IPS-11a (cell line): ENCODE data around the gene PTP4A1.
A peak's percentile ranks its signal among the peaks of the same experiment; 100 is the strongest.
"Not testable (repeated sequence)": the region's sequence is repeated elsewhere in the genome, so short reads cannot be mapped to it uniquely, and the experiment has no call there.

Experiments
- H3K4me3 ChIP-seq: one replicate; pipeline ENCODE4 v1.5.1; 2013; ENCODE audit warnings: low read depth, low read length, control low read depth

Gene PTP4A1

DNA sequence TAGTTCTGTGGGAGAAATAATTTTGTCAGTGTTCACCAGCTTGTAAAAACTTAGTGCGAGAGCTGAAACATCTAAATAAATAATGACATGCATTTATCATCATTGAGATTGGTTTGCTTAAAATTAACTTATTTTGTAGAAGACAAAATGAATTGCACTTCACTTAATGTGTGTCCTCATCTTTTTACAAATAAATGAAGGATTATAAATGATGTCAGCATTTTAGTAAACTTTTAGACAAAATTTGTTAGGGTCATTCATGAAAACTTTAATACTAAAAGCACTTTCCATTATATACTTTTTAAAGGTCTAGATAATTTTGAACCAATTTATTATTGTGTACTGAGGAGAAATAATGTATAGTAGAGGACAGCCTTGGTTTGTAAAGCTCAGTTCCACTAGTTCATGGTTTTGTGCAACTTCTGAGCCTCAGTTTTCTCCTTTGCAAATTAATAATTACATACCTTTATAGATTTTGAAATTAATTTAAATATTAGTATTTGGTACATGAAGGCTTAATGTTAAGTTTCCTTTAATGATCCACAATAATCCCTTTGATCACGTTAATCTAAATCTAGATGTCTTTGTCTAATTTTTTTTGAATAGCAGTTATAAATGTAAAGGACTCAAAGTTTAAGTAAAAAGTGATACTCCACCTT lies 9.2 kb downstream of the PTP4A1 start:
- no peak overlapping the region for H3K4me3 ChIP-seq

DNA sequence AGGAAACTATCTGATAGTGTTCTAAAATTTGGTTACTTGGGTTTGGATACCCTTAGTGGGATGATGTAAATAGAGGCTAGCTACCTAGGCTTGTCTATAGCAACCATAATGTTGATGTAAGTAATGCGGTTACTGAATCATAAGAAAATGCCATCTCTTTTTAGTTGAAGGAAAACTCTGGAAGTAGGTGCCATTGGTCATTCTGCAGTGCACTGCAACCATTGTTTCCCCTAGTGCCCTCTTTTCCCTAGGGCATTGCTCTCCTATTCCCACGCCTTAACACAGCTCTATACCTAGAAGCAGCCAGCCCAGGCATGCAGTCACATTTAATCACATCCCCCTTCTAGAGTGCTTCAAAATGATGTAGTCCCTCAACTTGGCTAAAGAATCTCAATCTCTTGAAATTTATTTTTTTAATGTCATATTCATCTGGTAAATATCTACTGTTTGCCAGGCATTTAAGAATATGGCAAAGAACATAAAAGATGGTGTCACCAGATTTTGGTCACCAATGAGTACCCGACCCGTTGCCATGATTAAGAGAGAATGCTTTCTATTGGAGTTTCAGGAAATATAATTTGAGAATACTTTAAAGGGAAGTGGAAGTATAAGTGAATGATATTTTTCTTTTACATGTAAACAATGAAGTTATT lies 10.4 kb downstream of the PTP4A1 start:
- no peak overlapping the region for H3K4me3 ChIP-seq

DNA sequence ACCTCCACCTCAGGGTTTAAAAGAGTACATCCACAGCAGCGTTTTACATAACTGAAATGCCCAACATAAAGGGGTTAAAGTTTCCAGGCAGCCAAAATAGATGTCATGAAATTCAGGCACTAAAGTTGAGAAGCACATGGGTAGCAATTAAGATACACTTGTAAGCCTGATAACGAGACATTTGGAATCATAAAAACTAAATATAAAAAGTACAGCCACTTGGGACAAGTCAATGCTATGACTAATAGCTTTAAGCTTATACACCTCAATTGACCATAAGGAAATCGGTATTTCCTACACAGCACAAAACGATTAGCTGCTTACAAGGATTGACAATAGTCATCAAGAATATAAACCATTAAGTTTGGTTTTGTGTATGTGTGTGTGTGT lies 11.8 kb downstream of the PTP4A1 start:
- H3K4me3 ChIP-seq, result no peak overlapping the region

DNA sequence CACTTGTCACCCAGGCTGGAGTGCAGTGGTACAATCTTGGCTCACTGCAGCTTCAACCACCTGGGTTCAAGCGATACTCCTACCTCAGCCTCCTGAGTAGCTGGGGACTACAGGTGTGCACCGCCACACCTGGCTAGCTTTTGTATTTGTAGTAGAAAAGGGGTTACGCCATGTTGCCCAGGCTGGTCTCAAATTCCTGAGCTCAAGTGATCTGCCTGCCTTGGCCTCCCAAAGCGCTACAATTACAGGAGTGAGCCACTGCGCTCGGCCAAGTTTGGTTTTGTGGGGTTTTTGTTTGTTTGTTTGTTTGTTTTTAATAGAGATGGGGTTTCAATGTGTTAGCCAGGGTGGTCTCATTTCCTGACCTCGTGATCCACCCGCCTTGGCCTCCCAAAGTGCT lies 12.3 kb downstream of the PTP4A1 start:
- H3K4me3 ChIP-seq, result no peak overlapping the region

DNA sequence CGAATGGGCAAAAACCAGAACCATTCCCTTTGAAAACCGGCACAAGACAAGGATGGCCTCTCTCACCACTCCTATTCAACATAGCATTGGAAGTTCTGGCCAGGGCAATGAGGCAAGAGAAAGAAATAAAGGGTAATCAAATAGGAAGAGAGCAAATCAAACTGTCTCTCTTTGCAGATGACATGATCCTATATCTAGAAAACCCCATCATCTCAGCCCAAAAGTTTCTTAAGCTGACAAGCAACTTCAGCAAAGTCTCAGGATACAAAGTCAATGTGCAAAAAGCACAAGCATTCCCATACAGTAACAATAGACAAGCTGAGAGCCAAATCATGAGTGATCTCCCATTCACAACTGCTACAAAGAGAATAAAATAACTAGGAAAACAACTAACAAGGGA lies 13.4 kb downstream of the PTP4A1 start:
- not testable (repeated sequence) for H3K4me3 ChIP-seq

DNA sequence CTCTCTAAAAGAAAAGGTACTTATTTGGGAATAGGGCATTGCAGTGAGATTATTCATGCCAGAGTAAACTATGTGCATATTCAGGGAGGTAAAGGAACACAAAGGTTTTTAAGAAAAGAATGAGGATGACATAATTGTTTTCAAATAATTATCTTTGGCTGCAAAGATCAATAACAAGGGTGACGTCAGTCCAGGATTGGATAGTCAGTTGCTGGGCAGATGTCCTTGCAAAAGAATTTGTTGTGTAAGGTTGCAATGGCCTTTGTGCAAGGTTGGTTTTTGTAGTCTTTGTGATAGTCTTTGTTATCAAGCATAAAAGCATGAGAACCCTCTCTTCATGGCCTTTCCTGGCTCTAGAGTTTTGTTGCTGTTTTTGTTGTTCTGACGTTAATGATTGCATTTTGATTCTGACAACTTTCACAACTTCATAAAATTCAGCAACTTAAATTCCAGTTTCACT lies 17.7 kb downstream of the PTP4A1 start:
- no peak overlapping the region for H3K4me3 ChIP-seq

DNA sequence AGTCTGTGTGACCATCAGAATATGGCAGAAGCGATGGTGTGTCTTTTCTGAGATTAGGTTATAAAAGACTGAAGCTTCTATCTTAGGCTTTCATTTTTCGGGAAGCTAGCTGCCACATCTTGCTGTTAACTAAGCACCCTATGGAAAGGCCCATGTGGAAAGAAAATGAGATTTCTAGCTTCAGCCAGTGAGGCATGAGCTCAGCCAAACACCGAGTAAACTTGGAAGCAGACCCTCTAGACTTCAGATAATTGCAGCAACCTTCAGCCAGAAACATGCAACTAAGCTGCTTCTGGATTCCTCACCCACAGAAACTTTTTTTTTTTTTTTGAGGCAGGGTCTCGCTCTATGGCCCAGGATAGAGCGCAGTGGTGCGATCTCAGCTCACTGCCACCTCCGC lies 20.6 kb downstream of the PTP4A1 start:
- no peak overlapping the region for H3K4me3 ChIP-seq

DNA sequence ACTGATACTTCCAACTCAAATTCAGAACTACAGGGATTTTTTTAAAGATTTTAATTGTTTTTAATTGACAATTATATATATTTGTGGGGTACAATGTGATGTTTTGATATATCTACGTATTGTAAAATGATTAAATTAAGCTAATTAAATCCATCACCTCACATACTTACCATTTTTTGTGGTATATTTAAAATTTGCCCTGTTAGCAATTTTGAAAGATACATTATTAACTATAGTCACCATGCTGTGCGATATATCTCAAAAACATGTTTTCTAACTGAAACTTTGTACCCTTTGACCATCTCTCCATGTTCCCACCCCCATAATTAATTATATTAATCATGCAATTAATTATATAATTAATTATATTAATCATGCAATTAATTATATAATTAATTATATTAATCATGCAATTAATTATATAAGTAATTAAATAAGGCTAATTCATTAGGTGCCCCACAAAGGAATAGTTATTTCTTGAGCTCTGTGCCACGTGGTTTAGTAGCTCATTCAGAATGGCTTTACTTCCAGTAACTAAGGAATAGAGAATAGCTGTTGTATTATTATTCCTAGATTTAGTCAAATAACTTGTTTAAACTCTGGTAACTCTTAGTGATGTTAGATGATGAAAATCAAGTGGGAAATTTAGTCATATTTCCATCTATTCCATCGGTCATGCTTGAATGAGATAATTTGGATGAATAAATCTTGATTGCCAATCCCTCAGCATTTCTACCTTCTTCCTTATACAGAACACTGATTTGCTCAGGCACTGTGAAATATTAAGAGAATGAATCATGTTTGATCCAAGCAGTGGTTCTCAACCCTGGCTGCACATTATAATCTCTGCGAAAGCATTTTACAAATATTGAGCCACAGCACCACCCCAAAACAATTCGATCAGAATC lies 25.1 kb downstream of the PTP4A1 start:
- peak overlapping the region; percentile 61 for H3K4me3 ChIP-seq

DNA sequence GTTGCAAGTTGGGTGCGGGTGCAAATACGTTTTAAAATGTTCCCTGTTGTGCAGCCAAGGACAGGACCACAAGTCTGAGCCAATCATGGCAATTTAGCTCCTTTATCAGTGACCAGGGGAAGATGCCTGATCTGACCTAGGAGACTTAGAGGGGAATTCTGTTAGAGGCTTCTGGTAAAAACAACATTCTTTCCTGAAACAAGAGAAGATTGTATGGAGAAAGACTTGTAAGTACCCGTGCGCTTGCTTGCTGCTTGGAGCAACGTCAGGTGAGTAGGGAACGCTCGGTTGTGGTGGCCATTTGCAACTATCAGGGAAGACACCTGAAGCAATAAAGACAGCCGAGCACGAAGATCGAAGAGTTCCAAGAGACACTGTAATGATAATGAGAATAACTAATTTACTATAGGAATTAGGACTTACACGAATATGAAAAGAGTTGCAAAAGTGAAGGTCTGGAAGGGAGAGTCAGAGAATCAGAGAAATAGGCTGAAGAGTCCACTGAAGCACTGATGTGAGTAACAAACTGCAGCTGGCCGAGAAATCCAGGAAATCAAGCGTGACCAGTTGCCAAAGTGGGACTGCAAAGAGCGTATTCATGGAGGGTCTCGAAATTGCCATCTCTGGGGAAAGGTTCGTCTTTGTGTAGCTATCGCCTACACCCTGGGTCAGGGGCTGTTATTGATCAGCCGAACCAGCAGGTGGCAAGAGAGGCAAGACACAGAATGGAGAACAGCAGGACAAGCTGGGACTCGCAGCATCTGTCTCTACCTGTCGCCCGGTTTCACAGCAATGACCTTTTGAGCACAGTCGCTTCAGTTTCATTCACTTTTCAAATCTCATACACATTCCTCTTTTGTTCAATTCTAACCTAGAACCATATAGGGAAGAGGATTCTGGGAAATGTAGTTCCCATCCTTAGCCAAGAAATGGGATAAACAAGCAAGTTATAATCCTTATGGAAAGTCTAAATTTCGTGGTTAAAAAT lies 26.1 kb downstream of the PTP4A1 start:
- H3K4me3 ChIP-seq, result peak overlapping the region; percentile 61

DNA sequence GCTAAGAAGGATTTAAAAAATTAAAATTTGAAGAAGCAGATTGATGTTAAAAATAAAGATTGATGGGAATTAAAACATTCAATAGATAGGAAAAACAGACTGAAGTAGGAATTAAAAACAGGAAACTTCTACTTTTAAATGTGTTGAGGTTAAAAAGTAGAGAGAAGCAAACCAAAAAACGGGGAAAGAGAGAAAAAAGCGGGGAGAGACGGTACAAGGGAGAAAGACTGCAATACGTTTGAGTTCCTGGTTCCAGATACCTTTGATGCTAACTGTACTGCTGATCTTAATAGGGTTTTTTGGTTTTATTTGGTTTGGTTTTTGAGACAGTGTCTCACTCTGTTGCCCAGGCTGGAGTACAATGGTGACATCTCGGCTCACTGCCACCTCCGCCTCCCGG lies 27.0 kb downstream of the PTP4A1 start:
- H3K4me3 ChIP-seq, result no peak overlapping the region

DNA sequence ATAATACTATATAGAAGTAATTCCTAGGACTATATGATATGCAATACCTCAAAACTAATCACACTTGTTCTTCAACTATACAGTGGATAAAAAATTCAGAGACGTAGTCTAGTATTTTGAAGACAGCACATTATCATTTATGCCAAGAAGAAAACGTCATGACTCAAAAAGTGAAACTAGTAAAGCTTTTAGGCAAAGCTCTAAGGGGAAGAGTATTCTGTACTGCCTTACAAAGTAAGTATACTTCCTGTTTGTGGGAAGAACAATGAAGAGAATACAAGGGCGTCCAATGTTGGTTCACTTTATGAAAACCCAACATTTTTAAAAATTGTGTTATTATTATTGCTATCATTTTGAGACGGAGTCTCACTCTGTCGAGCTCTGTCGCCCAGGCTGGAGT lies 27.9 kb downstream of the PTP4A1 start:
- H3K4me3 ChIP-seq, result no peak overlapping the region

DNA sequence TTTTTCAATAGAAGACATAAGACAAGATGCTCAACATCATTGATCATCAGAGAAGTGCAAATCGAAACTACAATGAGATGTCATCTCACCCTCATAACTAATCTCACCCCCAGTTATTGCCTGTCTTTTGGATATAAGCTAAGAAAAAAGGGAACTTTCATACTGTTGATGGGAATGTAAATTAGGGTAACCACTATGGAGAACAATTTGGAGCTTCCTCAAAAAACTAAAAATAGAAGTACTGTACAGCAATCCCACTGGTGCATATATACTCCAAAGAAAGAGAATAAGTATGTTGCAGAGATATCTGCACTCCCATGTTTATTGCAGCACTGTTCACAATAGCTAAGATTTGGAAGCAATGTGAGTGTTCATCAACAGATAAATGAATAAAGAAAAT lies 37.0 kb downstream of the PTP4A1 start:
- no peak overlapping the region for H3K4me3 ChIP-seq

DNA sequence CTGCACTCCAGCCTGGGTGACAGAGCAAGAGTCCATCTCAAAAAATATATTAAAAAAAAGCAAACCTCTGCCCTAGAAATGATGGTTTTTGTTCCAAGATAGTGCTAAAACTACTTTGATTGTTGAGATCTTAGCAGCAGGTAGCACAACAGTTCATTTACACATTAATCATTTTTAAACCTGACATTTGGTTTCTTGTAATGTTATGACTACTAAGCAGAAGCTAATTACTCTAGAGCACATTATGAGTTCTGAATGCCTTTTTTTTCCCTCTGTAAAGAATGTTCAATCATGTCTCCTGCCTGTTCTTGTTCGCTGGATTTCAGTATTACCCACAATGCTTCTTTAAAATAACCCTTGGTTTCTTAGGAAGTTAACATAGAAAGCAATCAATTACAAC lies 38.7 kb downstream of the PTP4A1 start:
- H3K4me3 ChIP-seq, result no peak overlapping the region

DNA sequence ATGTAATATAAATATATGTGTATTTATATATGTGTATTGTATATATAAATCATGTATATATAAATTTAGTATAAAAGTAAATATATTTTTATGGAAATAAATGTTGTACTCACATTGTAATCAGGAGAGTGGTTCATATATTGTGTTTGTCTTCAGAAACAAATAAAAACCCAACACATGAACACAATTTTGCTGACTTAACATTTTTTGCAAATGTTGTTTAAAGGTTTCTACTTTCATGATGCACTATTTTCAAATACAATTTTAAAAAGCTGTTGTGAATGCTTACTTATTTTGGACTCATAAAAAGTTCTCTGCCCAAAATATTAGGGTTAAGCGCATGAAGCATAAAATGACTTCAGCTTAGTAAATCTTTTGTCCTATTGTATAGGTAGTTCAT lies 39.3 kb downstream of the PTP4A1 start:
- H3K4me3 ChIP-seq, result no peak overlapping the region

DNA sequence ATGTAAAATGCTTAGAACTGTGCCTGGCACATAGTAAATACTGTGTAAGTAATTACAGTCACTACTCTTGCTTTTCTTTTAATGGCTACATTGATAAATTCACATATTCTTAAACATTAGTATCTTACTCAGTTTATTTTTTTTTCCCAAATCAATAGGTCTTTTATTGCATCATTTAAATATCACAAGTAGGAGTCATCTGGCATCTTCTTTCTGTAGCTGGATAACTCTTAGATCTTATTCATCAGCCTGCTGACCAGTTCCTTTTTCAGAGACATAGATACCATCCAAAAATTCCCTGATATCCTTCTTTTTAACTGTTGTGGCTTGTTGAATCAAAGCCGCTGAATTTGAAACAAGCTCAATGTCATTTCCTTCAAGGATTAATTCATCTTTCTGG lies 43.3 kb downstream of the PTP4A1 start:
- H3K4me3 ChIP-seq, result no peak overlapping the region
